ENCODE results near the gene WDR70. TPM values are rescaled to one million over a fixed set of nuclear protein-coding genes. Genes with fewer than 3 reads are reported as not detected.
A peak's percentile ranks its signal among the peaks of the same experiment; 100 is the strongest.
"Not testable (repeated sequence)": the region's sequence is repeated elsewhere in the genome, so short reads cannot be mapped to it uniquely, and the experiment has no call there.

WDR70 gene
- total RNA-seq, 1 donor from 2014 or later, result 25.0 TPM

- DNase-seq (ENCODE audit: low read depth in 2 of 2), result no peak
Measured at GRCh38 chr5:37683072-37683471, 304.0 kb downstream of the WDR70 start.

- no peak for DNase-seq (ENCODE audit: low read depth in 2 of 2)
Measured at GRCh38 chr5:37685211-37685610, 306.1 kb downstream of the WDR70 start.

- DNase-seq (ENCODE audit: low read depth in 2 of 2), result no peak
Measured at GRCh38 chr5:37685816-37686215, 306.7 kb downstream of the WDR70 start.

DNA sequence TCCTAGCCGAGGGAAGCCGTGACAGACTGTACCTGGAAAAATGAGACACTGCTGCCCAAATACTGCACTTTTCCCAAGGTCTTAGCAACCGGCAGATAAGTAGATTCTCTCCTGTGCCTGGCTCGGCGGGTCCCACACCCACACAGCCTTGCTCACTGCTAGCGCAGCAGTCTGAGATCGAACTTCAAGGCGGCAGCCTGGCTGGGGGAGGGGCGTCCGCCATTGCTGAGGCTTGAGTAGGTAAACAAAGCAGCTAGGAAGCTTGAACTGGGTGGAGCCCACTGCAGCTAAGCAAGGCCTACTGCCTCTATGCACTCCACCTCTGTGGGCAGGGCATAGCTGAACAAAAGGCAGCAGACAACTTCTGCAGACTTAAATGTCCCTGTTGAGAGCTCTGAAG, 309.8 kb downstream of the WDR70 start:
- DNase-seq (ENCODE audit: low read depth in 2 of 2), result not testable (repeated sequence)

DNA sequence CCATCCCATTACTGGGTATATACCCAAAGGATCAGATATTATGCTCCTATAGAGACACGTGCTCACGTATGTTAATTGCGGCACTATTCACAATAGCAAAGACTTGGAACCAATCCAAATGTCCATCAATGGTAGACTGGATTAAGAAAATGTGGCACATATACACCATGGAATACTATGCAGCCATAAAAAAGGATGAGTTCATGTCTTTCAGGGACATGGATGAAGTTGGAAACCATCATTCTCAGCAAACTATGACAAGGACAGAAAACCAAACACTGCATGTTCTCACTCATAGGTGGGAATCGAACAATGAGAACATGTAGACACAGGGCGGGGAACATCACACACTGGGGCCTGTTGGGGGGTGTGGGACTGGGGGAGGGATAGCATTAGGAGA, 315.2 kb downstream of the WDR70 start:
- not testable (repeated sequence) for DNase-seq (ENCODE audit: low read depth in 2 of 2)

GRCh38 chr5:37694867-37695266, 315.7 kb downstream of the WDR70 start:
- DNase-seq (ENCODE audit: low read depth in 2 of 2), result no peak

DNA sequence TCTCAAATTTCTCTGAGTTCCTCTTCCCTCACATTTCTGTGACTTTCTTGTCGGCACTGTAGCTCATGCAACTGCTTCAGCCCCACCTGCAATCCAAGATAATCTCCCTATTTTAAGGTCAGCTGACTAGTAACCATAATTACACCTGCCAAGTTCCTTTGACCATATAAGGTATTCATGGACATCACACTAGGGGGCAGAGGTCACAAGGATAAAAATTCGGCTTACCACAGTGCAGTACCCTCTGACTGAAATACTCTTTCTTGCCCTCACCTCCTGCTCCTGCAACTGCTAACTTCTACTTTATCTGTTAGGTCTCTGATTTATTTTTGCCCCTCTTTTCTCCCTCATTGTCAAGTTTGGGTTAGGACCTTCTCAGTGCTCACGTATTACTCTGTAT, 316.5 kb downstream of the WDR70 start:
- no peak for DNase-seq (ENCODE audit: low read depth in 2 of 2)

- peak in 1 of 2 donors; percentile 15 for DNase-seq (ENCODE audit: low read depth in 2 of 2)
Measured at GRCh38 chr5:37696190-37697021, 317.3 kb downstream of the WDR70 start.

DNA sequence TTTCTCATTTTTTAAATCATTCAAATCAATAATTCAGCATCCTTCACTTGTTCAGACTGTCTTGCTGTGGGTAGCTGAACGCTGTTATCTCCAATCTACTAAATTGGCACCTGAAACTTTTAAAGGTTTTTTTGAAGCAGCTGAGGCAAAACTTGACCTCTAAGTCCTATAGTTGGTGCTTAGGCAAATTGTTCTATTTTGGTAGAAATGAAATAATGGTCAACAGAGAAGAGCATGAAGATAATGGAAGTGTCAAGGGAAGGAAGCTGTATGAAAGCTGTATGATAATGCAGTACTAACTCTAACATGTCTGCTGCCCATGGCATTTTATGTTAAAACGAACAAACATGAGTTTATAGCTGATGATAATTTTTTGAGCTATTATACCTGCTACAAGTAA, 322.8 kb downstream of the WDR70 start:
- DNase-seq (ENCODE audit: low read depth in 2 of 2), result no peak

- DNase-seq (ENCODE audit: low read depth in 2 of 2), result peak; percentile 52 to 66
Measured at GRCh38 chr5:37703841-37704241, 324.7 kb downstream of the WDR70 start.

GRCh38 chr5:37704406-37704805, 325.3 kb downstream of the WDR70 start:
- peak; percentile 66 to 78 for DNase-seq (ENCODE audit: low read depth in 2 of 2)

DNA sequence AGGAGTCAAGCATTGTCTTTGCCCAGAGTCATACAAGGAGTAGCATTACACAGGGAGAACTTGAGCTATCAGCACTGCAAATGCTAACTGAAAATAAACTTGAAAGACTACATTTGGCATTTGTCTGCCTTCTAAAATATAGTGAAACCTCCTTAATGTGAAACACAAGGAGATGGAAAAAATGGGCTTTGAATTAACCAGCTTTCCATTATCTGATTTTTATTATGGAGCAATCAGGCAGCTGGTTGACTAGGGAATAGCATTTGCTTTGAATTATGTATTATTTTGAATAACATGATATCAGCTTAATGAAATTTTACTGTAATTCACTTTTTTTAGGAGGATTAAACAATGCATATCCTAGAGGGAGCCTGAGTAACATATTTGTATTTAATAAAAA, 329.9 kb downstream of the WDR70 start:
- no peak for DNase-seq (ENCODE audit: low read depth in 2 of 2)

GRCh38 chr5:37710965-37711364, 331.8 kb downstream of the WDR70 start:
- DNase-seq (ENCODE audit: low read depth in 2 of 2), result no peak

- DNase-seq (ENCODE audit: low read depth in 2 of 2), result no peak
Measured at GRCh38 chr5:37712750-37713149, 333.6 kb downstream of the WDR70 start.

- no peak for DNase-seq (ENCODE audit: low read depth in 2 of 2)
Measured at GRCh38 chr5:37714756-37715155, 335.6 kb downstream of the WDR70 start.

DNA sequence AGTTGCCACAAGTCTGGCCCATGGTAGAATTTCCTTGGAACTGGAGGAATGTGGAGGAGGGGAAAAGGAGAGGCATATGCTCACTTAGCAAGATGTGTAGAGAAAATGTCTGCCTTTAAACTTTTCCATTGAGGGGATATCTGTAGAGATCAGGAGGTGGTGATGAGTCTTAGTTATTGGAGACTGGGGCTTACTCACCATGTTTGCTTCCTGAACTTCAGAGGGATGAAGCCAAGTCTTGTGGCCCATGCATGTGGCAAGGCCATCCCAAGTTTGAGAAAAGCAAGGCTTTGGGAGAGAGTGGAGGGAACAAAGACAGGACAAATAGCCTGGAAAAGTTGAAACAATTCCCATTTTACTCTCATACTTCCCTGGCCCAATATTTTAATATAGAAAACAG, 336.2 kb downstream of the WDR70 start:
- peak in 1 of 2 donors; percentile 49 for DNase-seq (ENCODE audit: low read depth in 2 of 2)

DNA sequence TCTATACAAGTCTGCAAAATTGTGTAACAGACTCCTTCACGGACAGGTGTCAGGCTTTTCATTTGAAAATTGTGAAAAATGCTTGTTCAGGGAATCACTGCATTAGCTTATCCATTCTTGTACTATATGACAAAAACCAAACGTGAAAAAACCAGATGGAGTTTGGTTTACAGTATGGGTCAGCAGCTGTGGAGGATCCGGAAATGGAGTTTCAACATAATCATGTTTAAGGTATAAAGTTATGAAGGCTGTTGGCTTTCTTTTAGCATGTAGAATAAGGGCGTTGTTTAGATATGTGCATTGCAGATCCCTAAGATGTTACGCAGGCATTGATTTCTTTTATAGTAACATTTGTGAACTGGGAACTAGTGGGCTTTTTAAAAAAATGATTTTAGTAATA, 336.9 kb downstream of the WDR70 start:
- DNase-seq (ENCODE audit: low read depth in 2 of 2), result no peak

GRCh38 chr5:37716405-37716804, 337.3 kb downstream of the WDR70 start:
- no peak for DNase-seq (ENCODE audit: low read depth in 2 of 2)

- DNase-seq (ENCODE audit: low read depth in 2 of 2), result no peak
Measured at GRCh38 chr5:37717276-37717612, 338.1 kb downstream of the WDR70 start.

- DNase-seq (ENCODE audit: low read depth in 2 of 2), result peak; percentile 40 to 96
Measured at GRCh38 chr5:37717613-37718431, 338.7 kb downstream of the WDR70 start.

DNA sequence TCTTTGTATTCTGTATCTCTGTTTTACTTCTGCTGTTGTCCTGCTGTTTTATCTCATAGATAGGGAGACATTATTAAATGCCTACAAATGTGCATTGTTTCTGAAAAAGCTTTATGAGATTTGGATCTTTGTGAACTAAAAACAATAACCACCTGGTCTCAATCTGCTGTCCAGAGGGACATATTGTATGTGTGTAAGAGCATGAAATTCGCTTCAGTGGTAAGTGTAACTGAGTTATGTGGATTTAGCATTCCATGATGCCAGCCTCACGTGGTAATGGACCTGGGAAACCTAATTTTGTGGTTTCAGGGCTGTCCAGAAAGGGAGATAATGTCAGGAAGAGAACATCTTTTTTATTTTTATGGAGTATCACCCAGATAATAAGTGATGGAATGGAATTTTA, 341.4 kb downstream of the WDR70 start:
- DNase-seq (ENCODE audit: low read depth in 2 of 2), result no peak

DNA sequence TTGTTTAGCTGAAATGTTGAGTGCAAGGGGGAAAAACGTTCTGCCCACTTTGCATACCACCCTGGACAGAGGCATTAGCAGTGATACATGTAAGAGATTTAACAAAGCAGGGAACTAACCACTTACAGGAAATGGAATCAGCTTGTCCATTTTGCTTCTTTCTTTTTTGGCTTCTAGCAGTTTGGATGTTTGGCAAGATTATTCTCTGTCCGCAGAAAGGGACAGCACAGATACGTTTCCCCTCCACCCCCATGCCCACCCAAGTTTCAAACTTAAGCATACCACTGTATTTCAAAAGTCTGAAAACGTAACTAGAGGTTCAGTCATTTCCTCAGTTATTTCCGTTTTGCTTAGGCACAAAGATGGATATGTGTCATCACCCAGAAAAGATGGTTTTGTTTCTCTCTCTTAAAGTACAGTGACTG, 342.3 kb downstream of the WDR70 start:
- DNase-seq (ENCODE audit: low read depth in 2 of 2), result peak; percentile 62 to 85

Measured in lung microvascular endothelial cell (primary cell).